Measurements from ENCODE around the gene STX16.

STX16 gene

GRCh38 chr20:58650776-58651558 is at the start of gene STX16:
Gene STX16 (plus strand): TSS chr20:58651283. CDS start chr20:58652007, 724 bp downstream.
- H3K4me3 ChIP-seq (ENCODE audit: low read depth, low read length) = peak within 1 kb of the TSS; percentile 70

- no peak overlapping the region for H3K4me3 ChIP-seq (ENCODE audit: low read depth, low read length)
Measured at GRCh38 chr20:58602124-58602523, 49.0 kb upstream of the STX16 start.

- no peak overlapping the region for H3K4me3 ChIP-seq (ENCODE audit: low read depth, low read length)
Measured at GRCh38 chr20:58603721-58604120, 47.4 kb upstream of the STX16 start.

- H3K4me3 ChIP-seq (ENCODE audit: low read depth, low read length) = no peak overlapping the region
Measured at GRCh38 chr20:58604128-58604881, 46.8 kb upstream of the STX16 start.

- H3K4me3 ChIP-seq (ENCODE audit: low read depth, low read length) = no peak overlapping the region
Measured at GRCh38 chr20:58605292-58606065, 45.6 kb upstream of the STX16 start.

- H3K4me3 ChIP-seq (ENCODE audit: low read depth, low read length) = no peak overlapping the region
Measured at GRCh38 chr20:58606184-58606583, 44.9 kb upstream of the STX16 start.

- H3K4me3 ChIP-seq (ENCODE audit: low read depth, low read length) = no peak overlapping the region
Measured at GRCh38 chr20:58608096-58608840, 42.8 kb upstream of the STX16 start.

GRCh38 chr20:58609026-58609425 is 42.1 kb upstream of the STX16 start:
- no peak overlapping the region for H3K4me3 ChIP-seq (ENCODE audit: low read depth, low read length)

- no peak overlapping the region for H3K4me3 ChIP-seq (ENCODE audit: low read depth, low read length)
Measured at GRCh38 chr20:58610071-58610800, 40.8 kb upstream of the STX16 start.

GRCh38 chr20:58610811-58611210 is 40.3 kb upstream of the STX16 start:
- no peak overlapping the region for H3K4me3 ChIP-seq (ENCODE audit: low read depth, low read length)

- H3K4me3 ChIP-seq (ENCODE audit: low read depth, low read length) = no peak overlapping the region
Measured at GRCh38 chr20:58611236-58612030, 39.6 kb upstream of the STX16 start.

- H3K4me3 ChIP-seq (ENCODE audit: low read depth, low read length) = no peak overlapping the region
Measured at GRCh38 chr20:58612121-58612691, 38.9 kb upstream of the STX16 start.

- no peak overlapping the region for H3K4me3 ChIP-seq (ENCODE audit: low read depth, low read length)
Measured at GRCh38 chr20:58613061-58613854, 37.8 kb upstream of the STX16 start.

GRCh38 chr20:58614366-58614765 is 36.7 kb upstream of the STX16 start:
- H3K4me3 ChIP-seq (ENCODE audit: low read depth, low read length) = no peak overlapping the region

GRCh38 chr20:58614984-58615760 is 35.9 kb upstream of the STX16 start:
- no peak overlapping the region for H3K4me3 ChIP-seq (ENCODE audit: low read depth, low read length)

GRCh38 chr20:58616411-58616810 is 34.7 kb upstream of the STX16 start:
- H3K4me3 ChIP-seq (ENCODE audit: low read depth, low read length) = no peak overlapping the region

GRCh38 chr20:58617158-58617557 is 33.9 kb upstream of the STX16 start:
- H3K4me3 ChIP-seq (ENCODE audit: low read depth, low read length) = no peak overlapping the region
